Measurements from ENCODE around the gene FAM76A. TPM values are rescaled to one million over a fixed set of nuclear protein-coding genes. Genes with fewer than 3 reads are reported as not detected.

The FAM76A gene
- total and polyA plus RNA-seq, 9 of the 15 experiments (the other 6 are each of a cell fraction or from before 2014, with no cell fraction given): 9.5 to 14.6 (median 11.4) TPM

- Histone ChIP-seq H3K9ac (ENCODE audit: insufficient read depth in 1 of 2, low read depth in 2 of 2, low read length in 2 of 2) (no peak overlapping the region), H3K4me1 (replicated peaks in 1 of 2; ENCODE audit: control insufficient read depth in 2 of 2, insufficient read depth in 2 of 2, low read length in 2 of 2) (no peaks in the 10 kb centered on the region), H3K9me3 (replicated peaks; ENCODE audit: control insufficient read depth, insufficient read depth, low read depth, low read length) (no peaks in the 10 kb centered on the region; the same call in 1 of the 2 replicates), H4K20me1 (replicated peaks; ENCODE audit: control insufficient read depth, insufficient read depth, low read length) (no peaks in the 10 kb centered on the region), H3K27ac (ENCODE audit: extremely low read depth, low read depth, low read length) (no peak overlapping the region), H2AFZ (ENCODE audit: low read depth, low read length) (no peak overlapping the region), H3K79me2 (ENCODE audit: control insufficient read depth, insufficient read depth, low read length) (no peaks in the 10 kb centered on the region), H3K36me3 (ENCODE audit: control insufficient read depth, insufficient read depth, low read length) (peaks cover 41% of the 10 kb centered on the region), H3K27me3 (ENCODE audit: control insufficient read depth in 2 of 2, insufficient read depth in 2 of 2, low read length in 2 of 2) (no peaks in the 10 kb centered on the region), H3K4me3 (no peak overlapping the region), H3K4me2 (ENCODE audit: insufficient read depth, low read length) (no peak overlapping the region), H3K9me1 (ENCODE audit: control insufficient read depth, insufficient read depth, low read length) (no peaks in the 10 kb centered on the region)
- POLR2A ChIA-PET: interaction anchor here (1.0 kb wide), 1 partner anchor 12 kb away, joined by 3 read pairs; no protein-coding TSS in a partner anchor
- intact Hi-C loops (cut with micrococcal nuclease): no loop called here
- DNase-seq (ENCODE audit: extremely low read depth in 1 of 4, low spot score in 3 of 4): no peak
- no peak for ATAC-seq
- in situ Hi-C loops (cut with MboI): no loop called here
- BruUV-seq (replicated peaks): no TSS peak
- CTCF ChIA-PET (ENCODE audit: low intra/inter-chr PET ratio): no interaction called here
- TF ChIP-seq SNIP1 (IDR thresholded peaks at IDR 0.05; ENCODE audit: low read depth) (no peak), ZNF408 (CRISPR knock-in tag; IDR thresholded peaks at IDR 0.05; ENCODE audit: low read depth) (no peak), SLC30A9 (CRISPR knock-in tag; IDR thresholded peaks at IDR 0.05) (no peak), PHB (CRISPR knock-in tag; IDR thresholded peaks at IDR 0.05) (no peak), ZNF431 (CRISPR knock-in tag; IDR thresholded peaks at IDR 0.05) (no peak), HDAC6 (IDR thresholded peaks at IDR 0.05; ENCODE audit: low read depth, low read length) (no peak), MTA1 (IDR thresholded peaks at IDR 0.05; ENCODE audit: borderline replicate concordance) (no peak), KDM5B (IDR thresholded peaks at IDR 0.05; ENCODE audit: insufficient replicate concordance, low read depth, low read length) (no peak), GATAD2B (IDR thresholded peaks at IDR 0.05; ENCODE audit: borderline replicate concordance) (no peak), GABPB2 (CRISPR knock-in tag; conservative IDR thresholded peaks at IDR 0.05) (no peak), SMAD2 (IDR thresholded peaks at IDR 0.05; ENCODE audit: low read depth, low read length) (no peak), ZNF511 (CRISPR knock-in tag; IDR thresholded peaks at IDR 0.05) (no peak), HMBOX1 (IDR thresholded peaks at IDR 0.05) (no peak), GATA2 (CRISPR knock-in tag; IDR thresholded peaks at IDR 0.05) (no peak), ZNF57 (CRISPR knock-in tag; IDR thresholded peaks at IDR 0.05) (no peak), MED1 (CRISPR knock-in tag; IDR thresholded peaks at IDR 0.05; ENCODE audit: borderline replicate concordance) (no peak)
- TF ChIP-seq, protein P1, sequence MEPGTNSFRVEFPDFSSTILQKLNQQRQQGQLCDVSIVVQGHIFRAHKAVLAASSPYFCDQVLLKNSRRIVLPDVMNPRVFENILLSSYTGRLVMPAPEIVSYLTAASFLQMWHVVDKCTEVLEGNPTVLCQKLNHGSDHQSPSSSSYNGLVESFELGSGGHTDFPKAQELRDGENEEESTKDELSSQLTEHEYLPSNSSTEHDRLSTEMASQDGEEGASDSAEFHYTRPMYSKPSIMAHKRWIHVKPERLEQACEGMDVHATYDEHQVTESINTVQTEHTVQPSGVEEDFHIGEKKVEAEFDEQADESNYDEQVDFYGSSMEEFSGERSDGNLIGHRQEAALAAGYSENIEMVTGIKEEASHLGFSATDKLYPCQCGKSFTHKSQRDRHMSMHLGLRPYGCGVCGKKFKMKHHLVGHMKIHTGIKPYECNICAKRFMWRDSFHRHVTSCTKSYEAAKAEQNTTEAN (CRISPR knock-in tag; IDR thresholded peaks at IDR 0.05): no peak
- 95% methylated on average over 5 of the region's 5 CpGs for WGBS (ENCODE audit: insufficient coverage, low coverage, missing lambda C conversion rate)
- no peak for FAIRE-seq
Measured at GRCh38 chr1:27804791-27805190, 79.0 kb downstream of the FAM76A start.

All from K562 (cell line).